Urinary bladder (tissue), 4 donors: ENCODE data around the gene SFTPB. TPM values are rescaled to one million over a fixed set of nuclear protein-coding genes. Genes with fewer than 3 reads are reported as not detected.
"Not testable (repeated sequence)": the region's sequence is repeated elsewhere in the genome, so short reads cannot be mapped to it uniquely, and the experiment has no call there.

Experiments used
- DNase-seq: peaks from one replicate; pipeline ENCODE4 v3.0.0-alpha.2; 2015; ENCODE audit errors: extremely low spot score
- H3K27ac ChIP-seq: one replicate; pipeline ENCODE4 v1.5.1; 2013; ENCODE audit warnings: low read depth, mild to moderate bottlenecking, moderate library complexity
- H3K36me3 ChIP-seq: one replicate; pipeline ENCODE4 v1.6.1; 2013; ENCODE audit warnings: mild to moderate bottlenecking, moderate library complexity; ENCODE audit not compliant: insufficient read depth
- H3K4me1 ChIP-seq: one replicate; pipeline ENCODE4 v1.6.1; 2013; ENCODE audit warnings: mild to moderate bottlenecking, moderate library complexity; ENCODE audit not compliant: insufficient read depth
- H3K4me3 ChIP-seq: one replicate; pipeline ENCODE4 v1.5.1; 2013; ENCODE audit warnings: low read depth, low read length
- WGBS: extraction: QIAGEN DNeasy Blood & Tissue Kit; methylation state at CpG from one replicate; pipeline ENCODE4 v1.1.7; 2013; 5-methylcytosine and 5-hydroxymethylcytosine counted together
- polyA plus RNA-seq: library from polyadenylated mRNA; stranded (reverse); fragments of 200-250 nt; gene quantifications from one replicate; pipeline ENCODE4 v1.2.3, GENCODE V29; 2013
- total RNA-seq: library from RNA; depleted of rRNA; stranded (reverse); fragments of >200 nt; gene quantifications from one replicate; pipeline ENCODE4 v1.2.3, GENCODE V29; 2014
- donor health status: healthy with polysubstance abuse.
- donor health status: healthy.

The SFTPB gene
- total and polyA plus RNA-seq, 2 donors = not detected

GRCh38 chr2:85615413-85615728, 52.6 kb downstream of the SFTPB start:
- no peak overlapping the region for H3K4me3 ChIP-seq
- H3K36me3 ChIP-seq = peaks cover 3% of the 10 kb centered on the region
- H3K4me1 ChIP-seq = no peaks in the 10 kb centered on the region
- WGBS = 83% methylated on average over 17 of the region's 17 CpGs
- DNase-seq = no peak
- no peak overlapping the region for H3K27ac ChIP-seq

GRCh38 chr2:85614757-85615156, 53.2 kb downstream of the SFTPB start:
- H3K27ac ChIP-seq, H3K4me1 ChIP-seq, DNase-seq, H3K4me3 ChIP-seq, H3K36me3 ChIP-seq: not testable (repeated sequence)
- 89% methylated on average over 7 of the region's 7 CpGs for WGBS

GRCh38 chr2:85613717-85614515, 54.1 kb downstream of the SFTPB start:
- 70% methylated on average over 10 of the region's 10 CpGs for WGBS
- DNase-seq = no peak
- no peak overlapping the region for H3K4me3 ChIP-seq
- no peaks in the 10 kb centered on the region for H3K36me3 ChIP-seq
- H3K4me1 ChIP-seq = no peaks in the 10 kb centered on the region
- H3K27ac ChIP-seq = no peak overlapping the region

DNA sequence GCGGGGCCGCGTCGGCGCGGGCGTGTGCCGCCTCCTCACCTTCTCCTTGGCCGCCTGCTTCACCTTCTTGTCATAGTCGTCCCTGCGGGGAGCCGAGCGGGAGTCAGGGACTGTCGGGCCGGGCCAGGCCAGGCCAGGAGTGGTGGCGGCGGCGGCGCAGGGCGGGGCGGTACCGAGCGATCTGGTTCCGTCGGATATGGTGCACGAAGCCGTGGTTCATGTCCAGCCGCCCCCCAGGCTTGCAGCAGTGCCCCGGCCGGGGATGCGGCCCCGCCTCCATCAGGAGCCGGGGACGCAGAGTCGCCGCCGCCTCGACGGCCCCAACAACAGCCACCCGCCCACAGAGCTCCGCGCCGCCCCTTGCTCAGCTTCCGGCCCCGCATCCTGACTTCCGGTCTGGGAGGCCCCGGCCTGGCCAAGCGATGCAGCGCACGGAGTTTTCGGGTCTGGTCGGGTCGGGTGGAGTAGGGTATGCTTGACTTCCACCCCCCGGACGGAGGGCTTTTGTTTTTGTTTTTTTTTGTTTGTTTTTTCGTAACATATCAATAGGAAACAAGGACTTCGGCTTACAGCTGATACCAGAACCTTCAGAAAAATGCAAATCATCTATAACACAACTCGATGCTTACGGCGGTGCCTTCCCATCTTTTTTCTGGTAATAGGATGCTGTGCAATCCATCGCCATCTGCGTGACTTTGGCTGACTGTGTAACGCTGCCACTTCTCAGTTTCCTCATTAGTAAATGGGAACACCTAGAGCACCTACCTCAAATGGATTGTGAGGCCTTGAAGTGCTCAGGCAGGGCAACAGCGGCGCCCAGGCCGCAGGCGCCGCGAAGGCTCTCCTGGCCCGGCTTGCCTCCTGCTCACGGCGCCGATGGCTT, 56.1 kb downstream of the SFTPB start, which contains the start of gene C2orf68:
Gene C2orf68, minus strand, starts transcription at position 362 of the 883 bp plus-strand sequence. Its CDS starts 82 bp downstream, at position 280.
- peak; percentile 81 for DNase-seq
- peak within 1 kb of the TSS; percentile 88 for H3K27ac ChIP-seq
- no peaks in the 10 kb centered on the region for H3K36me3 ChIP-seq
- 8% methylated on average over 73 of the region's 73 CpGs for WGBS
- H3K4me3 ChIP-seq = peak within 1 kb of the TSS; percentile 83
- H3K4me1 ChIP-seq = no peaks in the 10 kb centered on the region

DNA sequence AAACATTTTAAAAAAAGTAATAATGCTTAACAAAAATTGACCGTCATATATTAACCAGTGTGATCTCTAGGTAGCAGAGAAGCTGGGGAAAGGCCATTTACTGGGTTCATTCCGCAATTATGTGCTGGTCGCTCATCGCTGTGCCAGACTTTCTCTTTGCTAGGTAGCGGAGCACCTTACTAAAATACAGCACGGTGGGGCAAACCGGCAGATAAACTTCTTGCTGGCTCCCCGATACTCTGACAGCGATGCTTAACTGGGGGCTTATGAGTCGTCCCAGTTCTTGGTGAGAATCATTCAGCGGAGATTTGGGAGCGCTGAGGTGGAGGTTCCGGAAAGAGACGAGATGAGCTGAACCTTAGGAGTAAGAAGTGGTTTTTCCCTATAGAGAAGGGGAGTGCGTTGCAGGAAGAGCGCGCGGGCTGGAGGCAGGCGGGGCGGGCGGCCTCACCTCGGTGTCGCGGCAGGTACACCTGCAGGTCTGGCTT, 56.7 kb downstream of the SFTPB start:
- no peak for DNase-seq
- 6% methylated on average over 24 of the region's 24 CpGs for WGBS
- Histone ChIP-seq H3K27ac (peak overlapping the region; percentile 88), H3K4me3 (peak overlapping the region; percentile 83), H3K36me3 (no peaks in the 10 kb centered on the region), H3K4me1 (no peaks in the 10 kb centered on the region)

Other genes starting within 250 kb of the SFTPB start
- gene SH2D6, start 249.5 kb downstream of the SFTPB start, total RNA-seq = not detected
- gene SH2D6, start 249.5 kb downstream of the SFTPB start, polyA plus RNA-seq = 0.37 TPM
- 94.8 TPM for gene MAT2A, start 129.0 kb downstream of the SFTPB start, total RNA-seq
- gene MAT2A, start 129.0 kb downstream of the SFTPB start, polyA plus RNA-seq = 242 TPM
- gene GGCX, start 106.7 kb downstream of the SFTPB start, total RNA-seq = 42.3 TPM
- gene GGCX, start 106.7 kb downstream of the SFTPB start, polyA plus RNA-seq = 26.4 TPM
- 14.8 TPM for gene VAMP8, start 90.6 kb downstream of the SFTPB start, total RNA-seq
- gene VAMP8, start 90.6 kb downstream of the SFTPB start, polyA plus RNA-seq = 89.9 TPM
- gene VAMP5, start 83.8 kb downstream of the SFTPB start, total RNA-seq = 8.0 TPM
- 157 TPM for gene VAMP5, start 83.8 kb downstream of the SFTPB start, polyA plus RNA-seq
- gene RNF181, start 72.5 kb downstream of the SFTPB start, total RNA-seq = 71.6 TPM
- gene RNF181, start 72.5 kb downstream of the SFTPB start, polyA plus RNA-seq = 183 TPM
- 6.3 TPM for gene TMEM150A, start 65.5 kb downstream of the SFTPB start, total RNA-seq
- gene TMEM150A, start 65.5 kb downstream of the SFTPB start, polyA plus RNA-seq = 39.0 TPM
- 40.8 TPM for gene C2orf68, start 56.1 kb downstream of the SFTPB start, total RNA-seq
- 20.0 TPM for gene C2orf68, start 56.1 kb downstream of the SFTPB start, polyA plus RNA-seq
- 32.1 TPM for gene USP39, start 52.0 kb downstream of the SFTPB start, total RNA-seq
- 51.7 TPM for gene USP39, start 52.0 kb downstream of the SFTPB start, polyA plus RNA-seq
- not detected for gene GNLY, start 26.2 kb upstream of the SFTPB start, total RNA-seq
- 1.8 TPM for gene GNLY, start 26.2 kb upstream of the SFTPB start, polyA plus RNA-seq
- 18.3 TPM for gene ATOH8, start 85.8 kb upstream of the SFTPB start, total RNA-seq
- gene ATOH8, start 85.8 kb upstream of the SFTPB start, polyA plus RNA-seq = 49.2 TPM
- gene ST3GAL5, start 220.8 kb upstream of the SFTPB start, total RNA-seq = 59.4 TPM
- 31.1 TPM for gene ST3GAL5, start 220.8 kb upstream of the SFTPB start, polyA plus RNA-seq